ENCODE results near the gene PRDM15. TPM values are rescaled to one million over a fixed set of nuclear protein-coding genes. Genes with fewer than 3 reads are reported as not detected.

The PRDM15 gene
- total and polyA plus RNA-seq, 5 donors from 2014 or later: 0.75 to 13.2 (median 1.7) TPM

- no peak overlapping the region for H3K27ac ChIP-seq (ENCODE audit: insufficient read depth, low read length, poor library complexity, severe bottlenecking)
- Mint-ChIP-seq H3K36me3 (peaks cover 10% of the 10 kb centered on the region), H3K9me3 (no peaks in the 10 kb centered on the region), H3K27ac (no peak overlapping the region), H3K4me1 (peaks cover 0 to 3% (median 0%) of the 10 kb centered on the region in 4 donors), H3K27me3 (no peaks in the 10 kb centered on the region), H3K4me3 (no peak overlapping the region)
- no peaks in the 10 kb centered on the region for H3K9me3 ChIP-seq (ENCODE audit: control insufficient read depth in 2 of 2, low read length in 2 of 2)
- peaks cover 4% of the 10 kb centered on the region for H3K36me3 ChIP-seq (ENCODE audit: control insufficient read depth, insufficient read depth, low read length)
- DNase-seq (no peak), ATAC-seq (ENCODE audit: low read depth in 2 of 2) (no peak)
- no peak overlapping the region for H3K4me3 ChIP-seq (ENCODE audit: low read depth, low read length)
- no peaks in the 10 kb centered on the region for H3K4me1 ChIP-seq (ENCODE audit: control insufficient read depth, insufficient read depth, low read length, poor library complexity, severe bottlenecking)
- no peaks in the 10 kb centered on the region for H3K27me3 ChIP-seq (ENCODE audit: control insufficient read depth, insufficient read depth, low read length)
Measured at GRCh38 chr21:41890355-41890754, 11.2 kb upstream of the PRDM15 start.

DNA sequence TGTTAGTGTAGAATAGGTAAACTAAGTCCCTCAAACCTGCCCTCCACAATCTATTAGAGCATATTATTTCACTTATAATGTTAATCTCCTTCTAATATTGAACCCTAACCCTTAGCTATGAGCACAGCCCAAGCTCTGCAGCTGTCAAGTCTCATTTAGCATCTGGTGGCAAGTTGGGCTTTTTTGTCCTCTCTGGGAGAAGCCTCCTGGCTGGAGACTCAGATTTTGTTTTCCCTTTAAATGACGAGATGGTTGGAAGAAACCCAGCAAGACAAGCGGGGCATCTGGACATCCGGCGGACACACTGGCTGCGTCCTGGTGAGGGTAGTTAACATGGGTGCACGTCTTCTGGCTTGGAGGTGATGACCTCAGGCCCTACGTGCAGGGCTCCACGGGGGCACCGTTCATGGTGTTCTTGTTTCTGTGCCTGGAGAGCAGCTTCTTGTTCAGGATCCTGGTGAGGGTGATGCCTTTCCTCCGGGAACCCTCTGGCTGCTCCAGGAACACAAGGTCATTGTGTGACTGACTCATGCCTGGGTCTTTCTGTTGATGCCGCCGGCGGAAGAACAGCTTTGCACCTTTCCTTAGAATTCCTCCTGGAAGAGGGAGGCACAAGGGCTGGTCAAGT lies 9.7 kb upstream of the PRDM15 start:
- no peaks in the 10 kb centered on the region for H3K27me3 Mint-ChIP-seq
- H3K36me3 Mint-ChIP-seq: peaks cover 10% of the 10 kb centered on the region
- Histone ChIP-seq H3K4me1 (ENCODE audit: control insufficient read depth, insufficient read depth, low read length, poor library complexity, severe bottlenecking) (no peaks in the 10 kb centered on the region), H3K4me3 (ENCODE audit: low read depth, low read length) (no peak overlapping the region), H3K27me3 (ENCODE audit: control insufficient read depth, insufficient read depth, low read length) (no peaks in the 10 kb centered on the region), H3K27ac (ENCODE audit: insufficient read depth, low read length, poor library complexity, severe bottlenecking) (no peak overlapping the region), H3K36me3 (ENCODE audit: control insufficient read depth, insufficient read depth, low read length) (peaks cover 4% of the 10 kb centered on the region), H3K9me3 (ENCODE audit: control insufficient read depth in 2 of 2, low read length in 2 of 2) (no peaks in the 10 kb centered on the region)
- H3K27ac Mint-ChIP-seq: no peak overlapping the region
- H3K4me1 Mint-ChIP-seq: no peaks in the 10 kb centered on the region
- ATAC-seq (ENCODE audit: low read depth in 2 of 2) (no peak), DNase-seq (no peak)
- no peak overlapping the region for H3K4me3 Mint-ChIP-seq
- H3K9me3 Mint-ChIP-seq: no peaks in the 10 kb centered on the region

DNA sequence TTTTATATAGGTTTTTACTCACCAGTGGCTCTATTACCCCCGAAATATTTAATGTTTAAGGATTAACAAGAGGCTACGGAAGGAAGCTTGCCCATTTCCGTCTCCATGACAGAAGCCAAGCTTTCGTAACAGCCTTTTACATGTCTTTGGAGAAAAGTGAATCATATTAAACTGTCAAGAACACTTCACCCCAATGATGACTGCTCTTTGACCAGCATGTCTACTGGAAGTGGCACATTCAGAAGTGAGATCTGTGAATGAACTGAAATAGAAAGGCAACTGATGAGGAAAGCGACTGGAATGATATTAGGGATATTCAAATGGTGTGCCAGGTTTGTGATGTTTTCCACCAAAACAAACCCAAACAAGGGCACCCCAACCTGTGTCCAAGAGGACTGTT lies 8.5 kb upstream of the PRDM15 start:
- Mint-ChIP-seq H3K4me1 (no peaks in the 10 kb centered on the region), H3K4me3 (no peak overlapping the region), H3K27me3 (no peaks in the 10 kb centered on the region), H3K9me3 (no peaks in the 10 kb centered on the region), H3K36me3 (peaks cover 10% of the 10 kb centered on the region), H3K27ac (peak overlapping the region in 1 of 3 donors; percentile 17)
- ATAC-seq (ENCODE audit: low read depth in 2 of 2) (no peak), DNase-seq (no peak)
- H3K36me3 ChIP-seq (ENCODE audit: control insufficient read depth, insufficient read depth, low read length): peaks cover 4% of the 10 kb centered on the region
- no peak overlapping the region for H3K4me3 ChIP-seq (ENCODE audit: low read depth, low read length)
- no peaks in the 10 kb centered on the region for H3K27me3 ChIP-seq (ENCODE audit: control insufficient read depth, insufficient read depth, low read length)
- no peaks in the 10 kb centered on the region for H3K4me1 ChIP-seq (ENCODE audit: control insufficient read depth, insufficient read depth, low read length, poor library complexity, severe bottlenecking)
- H3K9me3 ChIP-seq (ENCODE audit: control insufficient read depth in 2 of 2, low read length in 2 of 2): no peaks in the 10 kb centered on the region
- no peak overlapping the region for H3K27ac ChIP-seq (ENCODE audit: insufficient read depth, low read length, poor library complexity, severe bottlenecking)

GRCh38 chr21:41886328-41886727 lies 7.2 kb upstream of the PRDM15 start:
- no peak overlapping the region for H3K4me3 Mint-ChIP-seq
- H3K27ac ChIP-seq (ENCODE audit: insufficient read depth, low read length, poor library complexity, severe bottlenecking): no peak overlapping the region
- no peaks in the 10 kb centered on the region for H3K4me1 Mint-ChIP-seq
- no peak overlapping the region for H3K27ac Mint-ChIP-seq
- no peaks in the 10 kb centered on the region for H3K27me3 ChIP-seq (ENCODE audit: control insufficient read depth, insufficient read depth, low read length)
- ATAC-seq (ENCODE audit: low read depth in 2 of 2) (no peak), DNase-seq (no peak)
- H3K9me3 ChIP-seq (ENCODE audit: control insufficient read depth in 2 of 2, low read length in 2 of 2): no peaks in the 10 kb centered on the region
- no peaks in the 10 kb centered on the region for H3K9me3 Mint-ChIP-seq
- peaks cover 4% of the 10 kb centered on the region for H3K36me3 ChIP-seq (ENCODE audit: control insufficient read depth, insufficient read depth, low read length)
- H3K4me3 ChIP-seq (ENCODE audit: low read depth, low read length): no peak overlapping the region
- H3K4me1 ChIP-seq (ENCODE audit: control insufficient read depth, insufficient read depth, low read length, poor library complexity, severe bottlenecking): no peaks in the 10 kb centered on the region
- peaks cover 10% of the 10 kb centered on the region for H3K36me3 Mint-ChIP-seq
- H3K27me3 Mint-ChIP-seq: no peaks in the 10 kb centered on the region

- H3K4me3 Mint-ChIP-seq: no peak overlapping the region
Measured at GRCh38 chr21:41885341-41886024, 6.3 kb upstream of the PRDM15 start.

GRCh38 chr21:41884501-41885030 lies 5.4 kb upstream of the PRDM15 start:
- no peaks in the 10 kb centered on the region for H3K27me3 Mint-ChIP-seq
- peaks cover 4% of the 10 kb centered on the region for H3K36me3 ChIP-seq (ENCODE audit: control insufficient read depth, insufficient read depth, low read length)
- no peak overlapping the region for H3K27ac Mint-ChIP-seq
- H3K27me3 ChIP-seq (ENCODE audit: control insufficient read depth, insufficient read depth, low read length): no peaks in the 10 kb centered on the region
- ATAC-seq (ENCODE audit: low read depth in 2 of 2) (no peak), DNase-seq (no peak)
- no peak overlapping the region for H3K27ac ChIP-seq (ENCODE audit: insufficient read depth, low read length, poor library complexity, severe bottlenecking)
- peaks cover 4 to 9% (median 5%) of the 10 kb centered on the region in 4 donors for H3K4me1 Mint-ChIP-seq
- H3K9me3 ChIP-seq (ENCODE audit: control insufficient read depth in 2 of 2, low read length in 2 of 2): no peaks in the 10 kb centered on the region
- peak overlapping the region in 1 of 4 donors; percentile 19 for H3K4me3 Mint-ChIP-seq
- H3K9me3 Mint-ChIP-seq: peaks cover 0 to 3% (median 0%) of the 10 kb centered on the region in 7 donors
- peaks cover 4% of the 10 kb centered on the region for H3K4me1 ChIP-seq (ENCODE audit: control insufficient read depth, insufficient read depth, low read length, poor library complexity, severe bottlenecking)
- peaks cover 10% of the 10 kb centered on the region for H3K36me3 Mint-ChIP-seq
- H3K4me3 ChIP-seq (ENCODE audit: low read depth, low read length): no peak overlapping the region

More at GRCh38 chr21:41885341-41886024, 6.3 kb upstream of the PRDM15 start:
- Histone ChIP-seq H3K36me3 (ENCODE audit: control insufficient read depth, insufficient read depth, low read length) (peaks cover 4% of the 10 kb centered on the region), H3K9me3 (ENCODE audit: control insufficient read depth in 2 of 2, low read length in 2 of 2) (no peaks in the 10 kb centered on the region), H3K4me1 (ENCODE audit: control insufficient read depth, insufficient read depth, low read length, poor library complexity, severe bottlenecking) (no peaks in the 10 kb centered on the region), H3K27me3 (ENCODE audit: control insufficient read depth, insufficient read depth, low read length) (no peaks in the 10 kb centered on the region), H3K4me3 (ENCODE audit: low read depth, low read length) (no peak overlapping the region), H3K27ac (ENCODE audit: insufficient read depth, low read length, poor library complexity, severe bottlenecking) (no peak overlapping the region)
- Mint-ChIP-seq H3K36me3 (peaks cover 10% of the 10 kb centered on the region), H3K9me3 (no peaks in the 10 kb centered on the region), H3K27me3 (no peaks in the 10 kb centered on the region), H3K4me1 (peaks cover 0 to 5% (median 0%) of the 10 kb centered on the region in 4 donors), H3K27ac (no peak overlapping the region)
- DNase-seq: no peak
- no peak for ATAC-seq (ENCODE audit: low read depth in 2 of 2)

DNA sequence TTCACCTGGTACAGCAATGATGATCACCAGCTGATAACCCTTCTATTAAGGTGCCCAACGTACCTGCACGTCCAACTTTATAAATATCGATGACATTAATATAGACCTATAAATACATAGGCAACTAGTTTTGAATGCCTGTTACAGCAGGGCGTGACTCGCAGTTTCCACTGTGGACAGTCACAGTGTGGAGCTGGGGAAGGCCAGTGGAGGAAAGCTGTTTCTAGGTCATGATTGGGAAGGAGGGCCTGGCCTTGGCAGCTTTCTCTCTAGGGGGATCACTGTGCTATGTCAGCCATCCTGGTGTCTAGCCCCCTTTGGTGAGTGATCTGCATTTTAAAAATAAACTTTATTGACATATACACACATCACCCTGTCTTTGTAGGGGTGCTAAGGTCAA lies 4.4 kb upstream of the PRDM15 start:
- Mint-ChIP-seq H3K4me3 (no peak overlapping the region), H3K27me3 (no peaks in the 10 kb centered on the region), H3K9me3 (peaks cover 0 to 3% (median 0%) of the 10 kb centered on the region in 7 donors), H3K27ac (peak overlapping the region in 1 of 3 donors; percentile 73), H3K36me3 (peaks cover 2% of the 10 kb centered on the region), H3K4me1 (peaks cover 4 to 9% (median 5%) of the 10 kb centered on the region in 4 donors)
- H3K36me3 ChIP-seq (ENCODE audit: control insufficient read depth, insufficient read depth, low read length): no peaks in the 10 kb centered on the region
- peaks cover 6% of the 10 kb centered on the region for H3K4me1 ChIP-seq (ENCODE audit: control insufficient read depth, insufficient read depth, low read length, poor library complexity, severe bottlenecking)
- H3K4me3 ChIP-seq (ENCODE audit: low read depth, low read length): no peak overlapping the region
- ATAC-seq (ENCODE audit: low read depth in 2 of 2): no peak
- no peak overlapping the region for H3K27ac ChIP-seq (ENCODE audit: insufficient read depth, low read length, poor library complexity, severe bottlenecking)
- H3K27me3 ChIP-seq (ENCODE audit: control insufficient read depth, insufficient read depth, low read length): no peaks in the 10 kb centered on the region
- no peak for DNase-seq
- no peaks in the 10 kb centered on the region for H3K9me3 ChIP-seq (ENCODE audit: control insufficient read depth in 2 of 2, low read length in 2 of 2)

Measured in CD4-positive, CD25-positive, alpha-beta regulatory T cell (primary cell).